ENCODE measurements around the gene STXBP1.

The STXBP1 gene

GRCh38 chr9:127694890-127695720 lies 83.0 kb downstream of the STXBP1 start:
- DNase-seq, result no peak

DNA sequence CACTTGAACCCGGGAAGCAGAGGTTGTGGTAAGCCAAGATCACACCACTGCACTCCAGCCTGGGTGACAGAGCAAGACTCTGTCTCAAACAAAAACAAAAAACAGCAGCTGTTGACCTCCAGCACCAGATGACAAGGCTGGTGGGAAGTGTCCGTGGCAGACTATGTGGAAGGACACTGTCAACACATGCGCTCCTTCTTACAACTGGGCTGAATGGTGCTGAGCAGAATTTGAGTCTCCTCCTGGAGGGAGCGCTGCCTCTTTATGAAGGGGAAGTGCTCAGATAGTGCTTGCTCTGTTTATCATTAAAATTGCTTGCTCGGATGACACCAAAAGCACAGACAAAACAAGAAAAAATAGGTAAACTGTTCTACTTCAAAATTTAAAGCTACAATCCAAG lies 85.5 kb downstream of the STXBP1 start:
- DNase-seq, result no peak

DNA sequence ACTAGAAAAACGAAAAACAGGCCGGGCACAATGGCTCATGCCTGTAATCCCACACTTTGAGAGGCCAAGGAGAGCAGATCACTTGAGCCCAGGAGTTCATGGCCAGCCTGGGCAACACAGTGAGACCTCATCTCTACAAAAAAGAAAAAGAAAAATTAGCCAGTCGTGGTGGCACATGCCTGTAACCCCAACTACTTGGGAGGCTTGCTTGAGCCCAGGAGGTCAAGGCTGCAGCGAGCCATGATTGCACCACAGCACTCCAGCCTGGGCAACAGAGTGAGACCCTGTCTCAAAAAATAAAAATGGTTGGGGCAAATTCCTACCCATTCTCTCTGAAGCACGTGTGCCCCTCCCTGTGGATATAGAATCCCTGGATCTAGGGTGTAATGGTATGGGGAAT lies 86.3 kb downstream of the STXBP1 start:
- no peak for DNase-seq

DNA sequence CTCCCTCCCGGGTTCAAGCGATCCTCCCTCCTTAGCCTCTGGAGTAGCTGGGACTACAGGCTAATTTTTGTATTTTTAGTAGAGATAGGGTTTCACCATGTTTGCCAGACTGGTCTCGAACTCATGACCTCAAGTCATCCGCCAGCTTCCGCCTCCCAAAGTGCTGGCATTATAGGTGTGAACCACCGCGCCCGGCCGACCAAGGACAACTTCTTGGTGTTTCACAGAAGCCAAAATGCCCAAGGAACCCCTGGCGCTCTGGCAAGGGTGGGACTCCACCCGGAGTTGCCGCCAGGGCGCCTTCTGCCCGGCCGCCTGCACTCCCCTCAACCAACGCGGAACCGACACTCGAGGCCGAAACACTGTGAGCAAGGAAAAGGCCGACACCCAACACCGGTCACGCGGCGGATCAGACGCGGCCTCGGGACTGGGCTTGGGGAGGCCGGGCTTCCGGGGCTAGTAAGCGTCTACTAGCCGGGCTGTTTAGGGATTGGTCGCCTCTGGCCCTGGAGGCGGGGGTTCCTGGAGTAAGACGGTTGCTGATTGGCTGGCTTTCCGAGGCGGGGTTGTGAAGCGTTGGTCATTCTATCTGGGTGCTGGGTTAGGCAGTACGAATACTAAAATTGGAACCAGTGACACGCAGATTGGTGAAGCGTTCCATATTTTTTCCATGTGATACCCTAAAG lies 87.1 kb downstream of the STXBP1 start:
- DNase-seq, result peak; percentile 89 to 96

- DNase-seq, result no peak
Measured at GRCh38 chr9:127700140-127700539, 88.1 kb downstream of the STXBP1 start.

GRCh38 chr9:127700594-127701255 lies 88.6 kb downstream of the STXBP1 start:
- no peak for DNase-seq

DNA sequence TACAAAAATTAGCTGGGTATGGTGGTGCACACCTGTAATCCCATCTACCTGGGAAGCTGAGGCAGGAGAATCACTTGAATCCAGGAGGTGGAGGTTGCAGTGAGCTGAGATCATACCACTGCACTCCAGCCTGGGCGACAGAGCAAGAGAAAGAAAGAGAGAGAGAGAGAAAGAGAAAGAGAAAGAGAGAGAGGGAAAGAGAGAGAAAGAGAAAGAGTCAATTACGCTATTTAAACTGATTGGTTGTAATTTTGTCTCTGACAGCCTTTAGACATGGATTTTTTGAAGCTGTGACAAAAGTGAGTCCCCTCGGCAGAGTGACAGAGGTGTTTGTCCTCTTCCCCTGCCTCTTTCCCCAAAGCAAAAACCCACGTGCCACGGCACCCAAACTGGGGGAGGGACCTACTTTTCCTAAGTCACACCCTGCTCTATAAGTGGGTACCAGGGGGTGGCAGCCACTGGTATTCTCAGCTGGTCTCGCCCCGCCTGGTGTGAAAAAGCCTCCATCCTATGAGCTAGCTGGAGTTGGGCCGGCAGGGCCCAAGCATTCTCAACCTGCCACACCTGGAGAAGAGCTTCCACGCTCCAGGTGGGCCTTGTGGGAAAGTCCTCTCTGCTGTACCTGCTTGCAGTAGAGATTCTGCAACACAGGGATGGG lies 91.3 kb downstream of the STXBP1 start:
- no peak for DNase-seq

DNA sequence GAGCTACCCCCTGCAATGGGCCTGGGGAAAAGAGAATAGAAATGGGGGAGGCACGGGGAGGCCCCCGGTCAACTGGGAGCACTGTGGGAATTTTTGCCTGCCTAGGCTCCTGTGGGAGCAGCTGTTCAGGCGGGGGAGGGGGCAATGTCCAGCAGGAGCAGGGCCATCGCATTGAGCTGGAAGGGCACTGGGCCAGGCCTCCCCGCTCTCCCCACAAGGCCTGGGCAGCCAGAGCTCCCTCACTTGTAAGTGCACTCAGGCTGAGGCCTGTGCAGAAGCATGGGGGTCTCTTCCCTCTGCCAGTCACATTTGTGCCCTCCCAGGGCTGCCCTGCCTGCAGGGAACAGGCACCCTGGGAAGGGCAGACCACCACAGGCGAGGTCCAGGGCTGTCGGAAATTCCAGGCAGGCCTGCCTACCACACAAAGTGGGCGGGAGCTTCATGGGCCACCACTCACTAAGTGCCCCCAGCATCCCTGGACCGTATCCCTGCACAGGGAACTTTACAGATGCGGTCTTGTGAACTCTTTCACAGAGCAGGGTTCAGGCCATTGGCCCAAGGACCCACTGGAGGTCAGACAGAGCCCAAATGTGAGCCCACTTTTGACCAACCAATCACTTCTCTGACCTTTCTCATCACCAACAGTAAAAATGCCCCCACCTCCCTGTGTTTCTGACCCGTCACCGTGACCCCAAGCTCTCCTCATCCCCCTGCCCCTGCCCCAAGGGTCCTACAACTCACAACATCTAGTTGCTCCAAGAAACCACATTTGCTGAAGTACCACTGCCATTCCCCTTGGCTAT lies 93.7 kb downstream of the STXBP1 start:
- no peak for DNase-seq

DNA sequence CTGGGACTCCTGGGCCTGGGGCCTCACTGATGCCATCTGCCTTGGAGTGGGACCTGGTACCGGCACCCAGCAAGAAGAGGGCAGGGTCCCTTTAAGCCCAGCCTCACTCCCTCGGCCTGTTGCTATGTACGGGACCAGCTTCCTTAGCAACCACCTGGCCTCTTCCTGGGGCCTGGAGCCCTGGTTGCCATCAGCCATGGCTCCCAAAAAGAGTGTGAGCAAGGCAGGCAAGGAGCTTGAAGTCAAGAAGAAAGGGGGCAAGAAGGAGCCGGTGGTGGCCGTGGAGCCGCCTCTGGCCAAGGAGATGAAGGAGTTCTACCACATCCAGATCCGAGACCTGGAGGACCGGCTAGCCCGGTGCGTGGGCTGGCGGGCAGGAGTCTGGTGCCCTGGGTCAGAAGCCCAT lies 94.8 kb downstream of the STXBP1 start, which contains the start of gene CFAP157:
Gene CFAP157, plus strand, starts transcription at position 153 of the 406 bp plus-strand sequence. Its CDS starts 44 bp downstream, at position 197.
- peak in 1 of 2 experiments; percentile 31 for DNase-seq

DNA sequence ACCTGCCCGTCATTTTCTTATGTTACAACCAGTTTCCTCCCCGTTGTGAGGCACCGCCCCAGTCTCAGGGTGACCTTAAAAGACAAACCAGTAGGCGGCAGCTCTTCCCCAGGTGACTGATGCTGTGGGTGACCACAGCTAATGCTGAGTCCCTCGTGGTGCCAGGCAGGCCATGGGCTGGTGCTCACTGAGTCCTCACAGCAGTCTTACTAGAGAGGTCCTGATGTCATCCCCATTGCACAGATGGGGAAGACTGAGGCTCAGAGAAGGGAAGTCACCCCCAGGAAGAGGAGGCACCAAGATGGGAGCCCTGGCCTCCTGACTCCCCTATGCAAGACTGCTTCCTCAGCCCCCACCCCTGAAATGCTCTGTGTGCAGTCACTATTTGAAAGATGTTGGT lies 95.7 kb downstream of the STXBP1 start:
- no peak for DNase-seq

DNA sequence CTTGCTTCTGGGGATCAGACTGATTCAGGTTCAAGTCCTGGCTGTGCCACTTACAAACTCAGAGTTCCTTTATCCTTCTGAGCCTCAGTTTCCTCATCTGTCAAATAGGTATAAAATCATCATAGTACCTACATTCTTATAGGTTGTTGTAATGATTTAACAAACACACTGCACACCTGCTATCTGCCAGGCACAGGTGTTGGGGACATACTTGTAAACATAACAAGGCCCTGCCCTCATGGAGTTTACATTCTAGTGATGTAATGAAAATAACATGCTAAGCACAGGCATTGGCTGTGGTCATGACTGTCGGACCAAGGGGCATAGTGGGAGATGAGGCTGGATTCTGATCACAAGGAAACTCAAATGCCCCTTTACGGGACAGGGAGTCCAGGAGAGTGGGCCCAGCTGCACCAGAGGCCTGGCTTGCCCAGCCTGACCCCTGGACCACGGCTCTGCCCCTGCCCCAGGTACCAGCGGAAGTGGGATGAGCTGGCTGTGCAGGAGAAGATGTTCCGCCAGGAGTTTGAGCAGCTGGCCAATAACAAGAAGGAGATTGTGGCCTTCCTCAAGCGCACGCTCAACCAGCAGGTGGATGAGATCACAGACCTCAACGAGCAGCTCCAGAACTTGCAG lies 97.0 kb downstream of the STXBP1 start:
- DNase-seq, result no peak

DNA sequence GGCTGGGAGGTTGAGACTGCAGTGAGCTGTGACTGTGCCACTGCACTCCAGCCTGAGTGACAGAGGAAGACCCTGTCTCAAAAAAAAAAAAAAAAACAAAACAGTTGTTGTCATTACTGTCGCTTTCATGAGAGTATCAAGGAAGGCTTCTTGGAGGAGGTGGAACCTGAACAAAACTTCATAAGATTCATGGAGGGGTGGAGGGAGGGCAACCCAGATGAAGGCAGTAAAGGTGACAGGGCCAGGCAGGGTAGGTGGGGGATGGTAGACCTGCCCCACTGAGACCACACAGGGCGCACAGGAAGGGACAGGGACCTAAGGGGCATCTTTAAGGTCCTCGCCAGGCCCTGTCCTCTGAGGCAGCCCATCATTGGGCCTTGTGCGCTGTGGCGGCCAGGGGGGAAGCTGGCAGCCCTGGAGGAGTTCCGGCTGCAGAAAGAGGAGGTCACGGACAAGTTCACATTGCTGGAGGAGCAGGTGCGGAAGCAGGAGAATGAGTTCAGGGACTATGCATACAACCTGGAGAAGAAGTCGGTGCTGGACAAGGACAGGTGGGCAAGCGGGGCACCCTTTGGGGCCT lies 98.2 kb downstream of the STXBP1 start:
- no peak for DNase-seq

GRCh38 chr9:127711226-127711701 lies 99.2 kb downstream of the STXBP1 start:
- DNase-seq, result no peak

GRCh38 chr9:127711831-127712274 lies 99.8 kb downstream of the STXBP1 start:
- no peak for DNase-seq

GRCh38 chr9:127712371-127712770 lies 100.3 kb downstream of the STXBP1 start:
- DNase-seq, result no peak

GRCh38 chr9:127712867-127713266 lies 100.8 kb downstream of the STXBP1 start:
- DNase-seq, result no peak

- no peak for DNase-seq
Measured at GRCh38 chr9:127714020-127714750, 102.1 kb downstream of the STXBP1 start.

- no peak for DNase-seq
Measured at GRCh38 chr9:127714951-127715469, 102.9 kb downstream of the STXBP1 start.

DNA sequence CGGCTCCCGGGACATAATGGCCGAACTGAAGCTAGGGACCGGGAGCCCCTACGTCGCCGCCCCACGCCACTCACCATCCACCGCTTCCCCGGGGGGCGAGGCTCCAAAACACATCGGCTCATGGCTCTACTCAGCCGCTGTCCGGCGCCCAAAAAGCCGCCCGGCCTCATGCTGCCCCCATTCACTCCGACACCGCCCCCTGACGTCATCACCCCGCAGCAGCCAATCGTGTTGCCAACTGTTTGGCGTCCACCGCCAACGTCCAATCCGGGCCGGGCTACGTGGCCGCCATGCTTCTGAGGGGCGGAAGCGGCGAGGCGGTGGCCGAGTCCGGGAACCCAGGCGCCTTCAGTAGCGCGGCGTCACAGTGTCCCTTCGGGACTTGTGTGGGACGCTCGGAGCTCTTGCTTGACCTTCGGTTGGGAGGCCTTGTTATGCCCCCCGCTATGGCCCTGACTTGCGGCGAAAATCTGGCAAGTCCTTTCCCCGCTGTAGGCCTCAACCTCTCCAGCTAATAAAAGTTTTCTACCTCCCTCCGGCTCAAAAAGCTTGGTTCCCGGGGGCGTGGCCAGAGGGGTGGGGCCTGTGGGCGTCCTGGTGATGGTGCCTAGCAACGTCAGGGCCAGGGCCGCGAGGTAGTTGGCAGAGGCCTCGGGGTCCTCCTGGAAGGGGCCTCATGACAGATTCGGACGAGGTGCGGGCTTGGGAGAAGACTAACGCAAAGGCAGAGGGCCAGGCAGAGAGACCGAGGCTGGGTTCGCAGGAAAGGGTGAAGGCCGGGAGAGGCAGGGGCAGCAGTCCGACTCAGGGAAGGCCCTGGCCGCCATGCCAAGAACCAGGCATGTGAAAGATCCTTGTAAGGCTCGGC lies 103.6 kb downstream of the STXBP1 start, which contains the start of the genes PTRH1 and TTC16:
Gene PTRH1, minus strand, starts transcription at position 194 of the 868 bp plus-strand sequence. Its CDS starts 24 bp downstream, at position 170.
Gene TTC16, plus strand, starts transcription at position 610 of the 868 bp plus-strand sequence. Its CDS starts 67 bp downstream, at position 677.
- DNase-seq, result peak; percentile 90 to 96
